Activated gamma-delta T cell treated with anti-CD3 and anti-CD28 coated beads, Interleukin-2, amount 50 U/mL, for 16 hours (primary cell): ENCODE results near the gene MAP3K19.
A peak's percentile ranks its signal among the peaks of the same experiment; 100 is the strongest.

Source experiments
- DNase-seq: peaks from one replicate; pipeline ENCODE4 v3.0.0-alpha.2; 2020; ENCODE audit warnings: low read depth

MAP3K19 gene

GRCh38 chr2:134926231-134926931, 120.9 kb downstream of the MAP3K19 start:
- no peak for DNase-seq

GRCh38 chr2:134924912-134925311, 122.3 kb downstream of the MAP3K19 start:
- no peak for DNase-seq

GRCh38 chr2:134919341-134920210, 127.7 kb downstream of the MAP3K19 start:
- DNase-seq = peak; percentile 22

- peak; percentile 100 for DNase-seq
Measured at GRCh38 chr2:134918526-134919340, 128.5 kb downstream of the MAP3K19 start, which contains the start of gene CCNT2. CCNT2 (plus strand) TSS chr2:134918822; CDS start chr2:134918855, 33 bp downstream.

- DNase-seq = peak; percentile 78
Measured at GRCh38 chr2:134917888-134918525, 129.2 kb downstream of the MAP3K19 start.

- no peak for DNase-seq
Measured at GRCh38 chr2:134917360-134917865, 129.8 kb downstream of the MAP3K19 start.
